Stomach (tissue), 4 donors: Measurements from ENCODE around the gene PSORS1C1.

Experiments
- CTCF ChIP-seq, 7 experiments: fragments of 450-650 bp in 4 of 7; fragments of 200-600 bp in 3 of 7; sonication (generic) in 3 of 7; IDR thresholded peaks; one replicate each; pipeline ENCODE4 v1.5.1; 2016 to 2019; ENCODE audit warnings: antibody characterized with exemption in 7 of 7, control low read depth in 2 of 7, mild to moderate bottlenecking in 1 of 7
- POLR2A ChIP-seq, 4 donors: fragments of 450-650 bp; IDR thresholded peaks; one replicate each; pipeline ENCODE4 v1.6.1; 2016; ENCODE audit warnings: antibody characterized with exemption in 4 of 4, control low read depth in 2 of 4, mild to moderate bottlenecking in 1 of 4, moderate library complexity in 1 of 4

DNA sequence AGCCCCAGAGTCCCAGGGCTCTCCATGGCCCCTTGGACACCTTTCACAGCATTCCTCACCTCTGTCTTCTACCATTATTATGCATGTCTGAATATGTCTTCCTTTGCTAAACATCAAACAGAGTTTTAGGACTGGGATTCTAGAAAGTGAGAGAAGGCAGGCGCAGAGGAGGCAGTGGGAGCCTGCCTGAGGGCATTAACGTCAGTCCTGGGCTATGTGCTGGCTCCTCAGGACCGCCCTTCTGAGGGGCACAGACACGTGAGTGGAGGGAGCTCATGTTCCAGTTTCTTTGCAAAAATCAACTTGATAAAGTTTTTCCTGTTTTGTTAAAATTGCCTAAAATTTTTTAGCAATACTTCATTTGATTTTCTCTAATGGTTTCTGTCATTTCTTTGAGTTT lies 40.2 kb upstream of the PSORS1C1 start:
- TF ChIP-seq CTCF (IDR thresholded peaks at IDR 0.05) = no peak
- TF ChIP-seq POLR2A (IDR thresholded peaks at IDR 0.05) = no peak
